DOHH2 (cell line): ENCODE results near the gene MEGF10.

ENCODE experiments used
- H3F3A ChIP-seq: fragments of 200-600 bp; sonication (generic), shearing (Covaris generic); 2 replicates; pipeline ENCODE4 v1.6.0; 2016; ENCODE audit warnings: antibody characterized with exemption, mild to moderate bottlenecking; ENCODE audit not compliant: control insufficient read depth, insufficient read depth
- H3K27ac ChIP-seq: fragments of 200-600 bp; sonication (generic); 2 replicates; pipeline ENCODE4 v1.5.1; 2014; ENCODE audit warnings: low read depth, mild to moderate bottlenecking, low read length, moderate library complexity
- H3K27me3 ChIP-seq: fragments of 200-600 bp; sonication (generic); 2 replicates; pipeline ENCODE4 v1.6.1; 2014; ENCODE audit warnings: mild to moderate bottlenecking, low read length, mixed read lengths; ENCODE audit not compliant: control insufficient read depth
- H3K36me3 ChIP-seq: fragments of 200-600 bp; sonication (generic); 2 replicates; pipeline ENCODE4 v1.6.1; 2014; ENCODE audit warnings: mild to moderate bottlenecking, low read length, moderate library complexity, mixed read lengths; ENCODE audit not compliant: control insufficient read depth
- H3K4me1 ChIP-seq: fragments of 200-600 bp; sonication (generic); 2 replicates; pipeline ENCODE4 v1.6.1; 2014; ENCODE audit warnings: mild to moderate bottlenecking, low read length, mixed read lengths; ENCODE audit not compliant: control insufficient read depth
- H3K4me2 ChIP-seq: fragments of 200-600 bp; sonication (generic); 2 replicates; pipeline ENCODE4 v1.6.0; 2014; ENCODE audit warnings: mild to moderate bottlenecking, low read length, moderate library complexity
- H3K4me3 ChIP-seq: fragments of 200-600 bp; sonication (generic); 2 replicates; pipeline ENCODE4 v1.5.1; 2014; ENCODE audit warnings: mild to moderate bottlenecking, low read length, mixed read lengths
- H3K79me2 ChIP-seq: fragments of 200-600 bp; sonication (generic); 2 replicates; pipeline ENCODE4 v1.6.1; 2014; ENCODE audit warnings: mild to moderate bottlenecking, low read length, mixed read lengths; ENCODE audit not compliant: control insufficient read depth
- H3K9me2 ChIP-seq: fragments of 200-600 bp; sonication (generic); replicated peaks from 2 replicates; pipeline ENCODE4 v1.6.1; 2014; ENCODE audit warnings: mild to moderate bottlenecking, low read length, mixed read lengths; ENCODE audit not compliant: control insufficient read depth
- H3K9me3 ChIP-seq: fragments of 200-600 bp; sonication (generic); 2 replicates; pipeline ENCODE4 v1.6.1; 2014; ENCODE audit warnings: antibody characterized with exemption, low read length, mixed read lengths; ENCODE audit not compliant: control insufficient read depth, insufficient read depth
- H4K20me1 ChIP-seq: fragments of 200-600 bp; sonication (generic); 2 replicates; pipeline ENCODE4 v1.6.0; 2014; ENCODE audit warnings: low read depth, mild to moderate bottlenecking, antibody characterized with exemption, low read length, moderate library complexity; ENCODE audit not compliant: control insufficient read depth, insufficient read depth
- CTCF ChIP-seq: fragments of 200-600 bp; sonication (generic); IDR thresholded peaks from one replicate; pipeline ENCODE4 v1.5.1; 2014; ENCODE audit warnings: antibody characterized with exemption, mild to moderate bottlenecking, low read depth, low read length; ENCODE audit not compliant: poor library complexity, severe bottlenecking
- EZH2phosphoT487 ChIP-seq: fragments of 200-600 bp; sonication (generic); IDR thresholded peaks from 2 replicates; pipeline ENCODE4 v1.6.1; 2017; ENCODE audit warnings: borderline replicate concordance, mild to moderate bottlenecking, antibody characterized with exemption, low read length, moderate library complexity, mixed read lengths

The MEGF10 gene

DNA sequence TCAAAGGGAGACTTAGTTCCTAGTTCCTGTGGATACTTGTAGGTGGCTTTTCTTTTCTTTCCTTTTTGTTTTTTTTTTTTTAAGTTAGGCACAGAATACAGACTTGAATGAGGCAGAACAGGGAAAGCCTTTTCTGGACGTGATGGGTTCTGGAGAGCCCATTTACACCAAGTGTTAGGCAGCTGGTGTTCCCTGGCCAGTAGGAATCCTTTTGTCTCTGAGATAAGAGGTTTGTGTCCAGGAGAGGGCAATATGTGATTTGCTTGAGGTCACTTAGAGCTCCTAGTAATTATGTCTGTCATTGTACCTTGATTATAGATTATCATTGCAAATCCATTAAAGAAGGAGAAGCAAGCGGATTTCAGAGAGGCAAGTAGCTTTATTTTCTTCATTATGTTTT lies 9.1 kb downstream of the MEGF10 start:
- no peaks in the 10 kb centered on the region for H3K27me3 ChIP-seq
- no peaks in the 10 kb centered on the region for H3K9me2 ChIP-seq
- H3K36me3 ChIP-seq, result no peaks in the 10 kb centered on the region
- no peak overlapping the region for H3K4me3 ChIP-seq
- no peak for TF ChIP-seq CTCF
- no peak for TF ChIP-seq EZH2phosphoT487
- H3K27ac ChIP-seq, result no peak overlapping the region
- H3K79me2 ChIP-seq, result no peaks in the 10 kb centered on the region
- no peaks in the 10 kb centered on the region for H3F3A ChIP-seq
- no peaks in the 10 kb centered on the region for H3K9me3 ChIP-seq
- no peaks in the 10 kb centered on the region for H3K4me1 ChIP-seq
- H3K4me2 ChIP-seq, result no peak overlapping the region
- H4K20me1 ChIP-seq, result no peaks in the 10 kb centered on the region

DNA sequence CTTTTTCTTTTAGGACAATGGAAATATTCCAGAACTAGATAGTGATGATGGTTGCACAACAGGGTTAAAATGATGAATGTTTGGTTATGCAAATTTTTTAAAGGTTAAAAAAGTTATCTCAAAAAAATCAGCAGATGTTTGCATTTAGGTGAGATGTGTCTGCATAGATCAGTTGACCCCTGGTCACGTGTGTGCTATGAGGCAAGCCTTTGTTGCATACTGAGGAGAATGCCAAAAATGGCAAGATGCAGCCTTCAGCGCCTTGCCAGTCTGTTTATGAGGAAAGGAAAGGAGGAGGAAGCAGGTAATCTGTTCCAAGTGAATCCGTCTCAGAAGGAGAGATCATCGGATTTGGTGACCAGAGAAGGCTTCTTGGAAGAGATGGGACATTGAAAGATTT lies 11.9 kb downstream of the MEGF10 start:
- Histone ChIP-seq H3K9me3 (no peaks in the 10 kb centered on the region), H3K4me2 (no peak overlapping the region), H3K4me1 (no peaks in the 10 kb centered on the region), H3F3A (no peaks in the 10 kb centered on the region), H3K9me2 (no peaks in the 10 kb centered on the region), H3K4me3 (no peak overlapping the region), H3K79me2 (no peaks in the 10 kb centered on the region), H3K36me3 (no peaks in the 10 kb centered on the region), H3K27ac (no peak overlapping the region), H4K20me1 (no peaks in the 10 kb centered on the region), H3K27me3 (no peaks in the 10 kb centered on the region)
- TF ChIP-seq EZH2phosphoT487, result no peak
- TF ChIP-seq CTCF, result no peak

DNA sequence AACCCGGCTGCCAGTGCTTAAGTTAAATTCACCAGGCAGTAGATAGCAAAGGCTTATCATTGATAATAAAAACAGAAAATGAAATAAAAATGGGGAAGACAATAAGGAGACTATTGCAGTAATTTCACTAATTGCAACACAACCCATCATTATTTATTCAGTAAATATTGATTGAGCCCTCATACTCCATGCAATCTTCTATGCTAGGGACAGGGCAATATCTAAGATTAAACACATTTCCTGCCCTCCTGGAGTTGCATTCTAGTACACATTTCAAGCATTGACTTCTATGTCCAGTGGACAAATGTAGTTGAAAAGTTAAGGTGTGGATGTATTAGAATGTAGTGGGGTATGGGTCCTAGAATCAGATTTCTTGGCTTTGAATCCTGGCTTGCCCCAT lies 12.8 kb downstream of the MEGF10 start:
- Histone ChIP-seq H3F3A (no peaks in the 10 kb centered on the region), H3K27me3 (no peaks in the 10 kb centered on the region), H3K9me2 (no peaks in the 10 kb centered on the region), H3K79me2 (no peaks in the 10 kb centered on the region), H3K27ac (no peak overlapping the region), H3K36me3 (no peaks in the 10 kb centered on the region), H3K9me3 (no peaks in the 10 kb centered on the region), H4K20me1 (no peaks in the 10 kb centered on the region), H3K4me3 (no peak overlapping the region), H3K4me1 (no peaks in the 10 kb centered on the region), H3K4me2 (no peak overlapping the region)
- no peak for TF ChIP-seq EZH2phosphoT487
- TF ChIP-seq CTCF, result no peak

- H3K9me2 ChIP-seq, result no peaks in the 10 kb centered on the region
- TF ChIP-seq EZH2phosphoT487, result no peak
- H4K20me1 ChIP-seq, result no peaks in the 10 kb centered on the region
- no peak overlapping the region for H3K4me3 ChIP-seq
- H3K4me1 ChIP-seq, result no peaks in the 10 kb centered on the region
- no peaks in the 10 kb centered on the region for H3F3A ChIP-seq
- H3K4me2 ChIP-seq, result no peak overlapping the region
- H3K36me3 ChIP-seq, result no peaks in the 10 kb centered on the region
- no peaks in the 10 kb centered on the region for H3K79me2 ChIP-seq
- no peaks in the 10 kb centered on the region for H3K9me3 ChIP-seq
- no peak overlapping the region for H3K27ac ChIP-seq
- no peaks in the 10 kb centered on the region; the same call in 1 of the 2 replicates for H3K27me3 ChIP-seq
Measured at GRCh38 chr5:127305493-127305892, 14.9 kb downstream of the MEGF10 start.
